ENCODE measurements around the gene TRAF3. TPM values are rescaled to one million over a fixed set of nuclear protein-coding genes. Genes with fewer than 3 reads are reported as not detected.
"Not testable (repeated sequence)": the region's sequence is repeated elsewhere in the genome, so short reads cannot be mapped to it uniquely, and the experiment has no call there.

TRAF3 gene
- total and polyA plus RNA-seq, 2 donors = 8.8 to 12.4 TPM

GRCh38 chr14:102826751-102827675 is 49.8 kb downstream of the TRAF3 start:
- Histone ChIP-seq H3K27ac (ENCODE audit: low read depth) (no peak overlapping the region), H3K4me1 (ENCODE audit: insufficient read depth) (no peaks in the 10 kb centered on the region), H3K4me3 (ENCODE audit: low read depth, low read length) (no peak overlapping the region), H3K36me3 (ENCODE audit: insufficient read depth) (no peaks in the 10 kb centered on the region)
- 93% methylated on average over 25 of the region's 25 CpGs for WGBS
- no peak for DNase-seq (ENCODE audit: extremely low spot score)

GRCh38 chr14:102827716-102828115 is 50.5 kb downstream of the TRAF3 start:
- no peaks in the 10 kb centered on the region for H3K4me1 ChIP-seq (ENCODE audit: insufficient read depth)
- H3K27ac ChIP-seq (ENCODE audit: low read depth) = no peak overlapping the region
- 91% methylated on average over 13 of the region's 13 CpGs for WGBS
- H3K4me3 ChIP-seq (ENCODE audit: low read depth, low read length) = no peak overlapping the region
- DNase-seq (ENCODE audit: extremely low spot score) = no peak
- no peaks in the 10 kb centered on the region for H3K36me3 ChIP-seq (ENCODE audit: insufficient read depth)

GRCh38 chr14:102828151-102828550 is 50.9 kb downstream of the TRAF3 start:
- Histone ChIP-seq H3K4me3 (ENCODE audit: low read depth, low read length) (no peak overlapping the region), H3K36me3 (ENCODE audit: insufficient read depth) (no peaks in the 10 kb centered on the region), H3K27ac (ENCODE audit: low read depth) (no peak overlapping the region), H3K4me1 (ENCODE audit: insufficient read depth) (no peaks in the 10 kb centered on the region)
- DNase-seq (ENCODE audit: extremely low spot score) = no peak
- WGBS = 70% methylated on average over 11 of the region's 11 CpGs

- Histone ChIP-seq H3K4me3 (ENCODE audit: low read depth, low read length) (no peak overlapping the region), H3K36me3 (ENCODE audit: insufficient read depth) (no peaks in the 10 kb centered on the region), H3K27ac (ENCODE audit: low read depth) (no peak overlapping the region), H3K4me1 (ENCODE audit: insufficient read depth) (no peaks in the 10 kb centered on the region)
- 39% methylated on average over 5 of the region's 5 CpGs for WGBS
- peak; percentile 36 for DNase-seq (ENCODE audit: extremely low spot score)
Observed at GRCh38 chr14:102829016-102829548, 51.8 kb downstream of the TRAF3 start.

- Histone ChIP-seq H3K4me3 (ENCODE audit: low read depth, low read length) (no peak overlapping the region), H3K36me3 (ENCODE audit: insufficient read depth) (no peaks in the 10 kb centered on the region), H3K27ac (ENCODE audit: low read depth) (no peak overlapping the region), H3K4me1 (ENCODE audit: insufficient read depth) (no peaks in the 10 kb centered on the region)
- 85% methylated on average over 3 of the region's 3 CpGs for WGBS
- DNase-seq (ENCODE audit: extremely low spot score) = no peak
Observed at GRCh38 chr14:102830474-102831045, 53.3 kb downstream of the TRAF3 start.

- WGBS = 96% methylated on average over 7 of the region's 7 CpGs
- Histone ChIP-seq H3K27ac (ENCODE audit: low read depth) (no peak overlapping the region), H3K4me1 (ENCODE audit: insufficient read depth) (no peaks in the 10 kb centered on the region), H3K4me3 (ENCODE audit: low read depth, low read length) (no peak overlapping the region), H3K36me3 (ENCODE audit: insufficient read depth) (no peaks in the 10 kb centered on the region)
- no peak for DNase-seq (ENCODE audit: extremely low spot score)
Observed at GRCh38 chr14:102831163-102831804, 54.0 kb downstream of the TRAF3 start.

GRCh38 chr14:102833341-102833740 is 56.1 kb downstream of the TRAF3 start:
- no peak for DNase-seq (ENCODE audit: extremely low spot score)
- H3K27ac ChIP-seq (ENCODE audit: low read depth) = no peak overlapping the region
- H3K36me3 ChIP-seq (ENCODE audit: insufficient read depth) = no peaks in the 10 kb centered on the region
- WGBS = 94% methylated on average over 7 of the region's 7 CpGs
- no peak overlapping the region for H3K4me3 ChIP-seq (ENCODE audit: low read depth, low read length)
- no peaks in the 10 kb centered on the region for H3K4me1 ChIP-seq (ENCODE audit: insufficient read depth)

- Histone ChIP-seq H3K36me3 (ENCODE audit: insufficient read depth) (no peaks in the 10 kb centered on the region), H3K4me3 (ENCODE audit: low read depth, low read length) (no peak overlapping the region), H3K4me1 (ENCODE audit: insufficient read depth) (no peaks in the 10 kb centered on the region), H3K27ac (ENCODE audit: low read depth) (no peak overlapping the region)
- no peak for DNase-seq (ENCODE audit: extremely low spot score)
- WGBS = 98% methylated on average over 9 of the region's 9 CpGs
Observed at GRCh38 chr14:102833991-102834390, 56.7 kb downstream of the TRAF3 start.

GRCh38 chr14:102835959-102836358 is 58.7 kb downstream of the TRAF3 start:
- WGBS = 92% methylated on average over 5 of the region's 5 CpGs
- Histone ChIP-seq H3K4me1 (ENCODE audit: insufficient read depth) (no peaks in the 10 kb centered on the region), H3K4me3 (ENCODE audit: low read depth, low read length) (no peak overlapping the region), H3K27ac (ENCODE audit: low read depth) (no peak overlapping the region), H3K36me3 (ENCODE audit: insufficient read depth) (no peaks in the 10 kb centered on the region)
- DNase-seq (ENCODE audit: extremely low spot score) = no peak

- DNase-seq (ENCODE audit: extremely low spot score); H3K4me3 ChIP-seq (ENCODE audit: low read depth, low read length); H3K27ac ChIP-seq (ENCODE audit: low read depth); H3K4me1 ChIP-seq (ENCODE audit: insufficient read depth); H3K36me3 ChIP-seq (ENCODE audit: insufficient read depth): not testable (repeated sequence)
- whole genome bisulfite sequencing = 96% methylated on average over 5 of the region's 5 CpGs
Observed at GRCh38 chr14:102837120-102837519, 59.9 kb downstream of the TRAF3 start.

GRCh38 chr14:102838501-102838900 is 61.3 kb downstream of the TRAF3 start:
- H3K4me1 ChIP-seq (ENCODE audit: insufficient read depth) = no peaks in the 10 kb centered on the region
- H3K27ac ChIP-seq (ENCODE audit: low read depth) = no peak overlapping the region
- H3K4me3 ChIP-seq (ENCODE audit: low read depth, low read length) = no peak overlapping the region
- no peak for DNase-seq (ENCODE audit: extremely low spot score)
- 77% methylated on average over 4 of the region's 4 CpGs for WGBS
- H3K36me3 ChIP-seq (ENCODE audit: insufficient read depth) = no peaks in the 10 kb centered on the region

GRCh38 chr14:102840115-102840514 is 62.9 kb downstream of the TRAF3 start:
- Histone ChIP-seq H3K36me3 (ENCODE audit: insufficient read depth) (no peaks in the 10 kb centered on the region), H3K4me1 (ENCODE audit: insufficient read depth) (no peaks in the 10 kb centered on the region), H3K4me3 (ENCODE audit: low read depth, low read length) (no peak overlapping the region), H3K27ac (ENCODE audit: low read depth) (no peak overlapping the region)
- 87% methylated on average over 3 of the region's 3 CpGs for WGBS
- no peak for DNase-seq (ENCODE audit: extremely low spot score)

- no peak for DNase-seq (ENCODE audit: extremely low spot score)
- no peaks in the 10 kb centered on the region for H3K36me3 ChIP-seq (ENCODE audit: insufficient read depth)
- H3K4me1 ChIP-seq (ENCODE audit: insufficient read depth) = no peaks in the 10 kb centered on the region
- H3K4me3 ChIP-seq (ENCODE audit: low read depth, low read length) = no peak overlapping the region
- no peak overlapping the region for H3K27ac ChIP-seq (ENCODE audit: low read depth)
- WGBS = 81% methylated on average over 8 of the region's 8 CpGs
Observed at GRCh38 chr14:102840771-102841528, 63.7 kb downstream of the TRAF3 start.

Measured in urinary bladder (tissue), 4 donors.